HepG2 (cell line): ENCODE data around the gene PLEKHG2. TPM values are rescaled to one million over a fixed set of nuclear protein-coding genes. Genes with fewer than 3 reads are reported as not detected.

Experiments
- ATAC-seq: fragments of 200-7000 bp; cut with Tn5 transposase; 3 replicates; pipeline ENCODE4 v1.9.1; 2020; ENCODE audit warnings: mild to moderate bottlenecking, moderate library complexity
- BruUV-seq: library from RNA; stranded (reverse); fragments of 400-500 nt; replicated peaks from 2 replicates; lab custom pipeline; 2021; lab: Mats Ljungman, UMichigan
- CTCF ChIA-PET: fragments of 300-600 bp; formaldehyde crosslinking; extraction: SDS; loops from one replicate; lab custom pipeline; 2021; ENCODE audit warnings: low total read pairs, inconsistent platforms, low intra/inter-chr PET ratio; lab: Yijun Ruan, JAX
- POLR2A ChIA-PET: fragments of 350-600 bp; sonication (Branson Sonifier 250); formaldehyde crosslinking; loops from one replicate; lab custom pipeline; 2020; ENCODE audit warnings: antibody characterized with exemption, inconsistent platforms; lab: Yijun Ruan, JAX
- DNase-seq: peaks from one replicate; pipeline ENCODE4 v3.0.0-alpha.2; 2015; ENCODE audit warnings: low spot score
- FAIRE-seq: peaks from 3 replicates; lab custom pipeline; 2011; peaks lifted over from hg19 to GRCh38; lab: Jason Lieb, UNC
- H2AFZ ChIP-seq: one replicate; pipeline ENCODE4 v1.6.1; 2011; ENCODE audit warnings: low read length, inconsistent platforms
- H3K27ac ChIP-seq: fragments of 300-600 bp; 3 replicates; pipeline ENCODE4 v1.8.0; 2011; ENCODE audit warnings: mixed run types, mild to moderate bottlenecking, mixed read lengths, low read length, inconsistent platforms; ENCODE audit not compliant: insufficient read depth; ENCODE audit errors: extremely low read length
- H3K27me3 ChIP-seq, 2 experiments: fragments of 200-600 bp in 1 of 2; 2 replicates in 1 of 2; 3 replicates in 1 of 2; pipeline versions ENCODE4 v1.6.0 to v1.8.0; 2011; ENCODE audit warnings: low read length in 2 of 2, mild to moderate bottlenecking in 2 of 2, moderate library complexity in 2 of 2, inconsistent platforms in 1 of 2; ENCODE audit not compliant: insufficient read depth in 2 of 2, control insufficient read depth in 1 of 2
- H3K36me3 ChIP-seq, 2 experiments: fragments of 200-600 bp in 1 of 2; replicated peaks in 1 of 2; 2 replicates in 1 of 2; 3 replicates in 1 of 2; pipeline versions ENCODE4 v1.5.1 to v1.8.0; 2011; ENCODE audit warnings: low read length in 2 of 2, inconsistent platforms in 1 of 2; ENCODE audit not compliant: insufficient read depth in 2 of 2, control insufficient read depth in 1 of 2
- H3K4me1 ChIP-seq: 2 replicates; pipeline ENCODE4 v1.5.1; 2012; ENCODE audit warnings: low read length, inconsistent platforms; ENCODE audit not compliant: insufficient read depth
- H3K4me2 ChIP-seq: 2 replicates; pipeline ENCODE4 v1.6.0; 2011; ENCODE audit warnings: low read depth, low read length, inconsistent platforms
- H3K4me3 ChIP-seq, 3 experiments: fragments of 200-600 bp in 1 of 3; sonication (generic), shearing (Covaris generic) in 1 of 3; replicated peaks in 1 of 3; 2 replicates each; pipeline ENCODE4 v1.5.1; 2011 to 2016; ENCODE audit warnings: low read length in 3 of 3, inconsistent platforms in 2 of 3, low read depth in 2 of 3, mild to moderate bottlenecking in 2 of 3, control low read depth in 1 of 3, mixed read lengths in 1 of 3; ENCODE audit not compliant: insufficient read depth in 1 of 3
- H3K79me2 ChIP-seq: one replicate; pipeline ENCODE4 v1.6.1; 2011; ENCODE audit warnings: low read length, inconsistent platforms; ENCODE audit not compliant: insufficient read depth
- H3K9ac ChIP-seq: 2 replicates; pipeline ENCODE4 v1.6.0; 2011; ENCODE audit warnings: mild to moderate bottlenecking, low read depth, low read length, inconsistent platforms; ENCODE audit not compliant: insufficient read depth
- H3K9me3 ChIP-seq: 2 replicates; pipeline ENCODE4 v1.5.1; 2012; ENCODE audit warnings: mild to moderate bottlenecking, low read length
- H4K20me1 ChIP-seq: 2 replicates; pipeline ENCODE4 v1.6.0; 2011; ENCODE audit warnings: inconsistent platforms, mild to moderate bottlenecking, low read length, moderate library complexity; ENCODE audit not compliant: insufficient read depth
- CEBPB ChIP-seq: IDR thresholded peaks from 2 replicates; pipeline ENCODE4 v1.6.1; 2011; ENCODE audit warnings: low read depth, low read length, improper control_type of control experiment, borderline replicate concordance
- HNF4G ChIP-seq, 2 experiments: sonication (generic) in 1 of 2; formaldehyde crosslinking in 1 of 2; IDR thresholded peaks; 2 replicates each; pipeline versions ENCODE4 v1.4.0 to v1.6.1; 2011 to 2020; ENCODE audit warnings: borderline replicate concordance in 2 of 2, low read depth in 2 of 2, mild to moderate bottlenecking in 2 of 2, low read length in 1 of 2, missing genetic modification reagents in 1 of 2, moderate library complexity in 1 of 2
- JUNB ChIP-seq: sonication (generic); formaldehyde crosslinking; IDR thresholded peaks from 2 replicates; pipeline ENCODE4 v1.8.0; 2022; ENCODE audit warnings: missing genetic modification reagents, mild to moderate bottlenecking, borderline replicate concordance
- MAX ChIP-seq: IDR thresholded peaks from 2 replicates; pipeline ENCODE4 v1.6.1; 2012; ENCODE audit warnings: inconsistent platforms
- MBD4 ChIP-seq: IDR thresholded peaks from 2 replicates; pipeline ENCODE4 v1.6.1; 2012; ENCODE audit warnings: low read length, inconsistent platforms, borderline replicate concordance
- MED1 ChIP-seq: sonication (generic); formaldehyde crosslinking; IDR thresholded peaks from 2 replicates; pipeline ENCODE4 v1.4.0; 2020; ENCODE audit warnings: missing genetic modification reagents
- NCOA1 ChIP-seq: sonication (generic); formaldehyde crosslinking; IDR thresholded peaks from 2 replicates; pipeline ENCODE4 v1.9.0; 2021; ENCODE audit warnings: missing genetic modification reagents
- RBM39 ChIP-seq: fragments of 200-400 bp; formaldehyde crosslinking; IDR thresholded peaks from one replicate; pipeline ENCODE4 v1.6.1; 2018; ENCODE audit warnings: antibody characterized with exemption, mild to moderate bottlenecking, low read depth, low read length; ENCODE audit not compliant: poor library complexity, severe bottlenecking
- SAFB2 ChIP-seq: sonication (generic); formaldehyde crosslinking; IDR thresholded peaks from 2 replicates; pipeline ENCODE4 v1.5.1; 2020; ENCODE audit warnings: missing genetic modification reagents, low read depth, mild to moderate bottlenecking, borderline replicate concordance
- SMAD3 ChIP-seq: sonication (generic); formaldehyde crosslinking; IDR thresholded peaks from 2 replicates; pipeline ENCODE4 v1.4.0; 2020; ENCODE audit warnings: missing genetic modification reagents
- SP1 ChIP-seq, 2 experiments: fragments of 450-650 bp in 1 of 2; sonication (generic) in 1 of 2; formaldehyde crosslinking in 1 of 2; IDR thresholded peaks; 2 replicates each; pipeline versions ENCODE4 v1.4.0 to v1.6.1; 2016 to 2020; ENCODE audit warnings: missing genetic modification reagents in 1 of 2
- TBP ChIP-seq: sonication (generic); formaldehyde crosslinking; IDR thresholded peaks from 2 replicates; pipeline ENCODE4 v1.5.0; 2020; ENCODE audit warnings: missing genetic modification reagents
- TEAD2 ChIP-seq: sonication (generic); formaldehyde crosslinking; IDR thresholded peaks from 2 replicates; pipeline ENCODE4 v1.9.0; 2021; ENCODE audit warnings: missing genetic modification reagents
- ZNF142 ChIP-seq: sonication (generic); formaldehyde crosslinking; IDR thresholded peaks from 2 replicates; pipeline ENCODE4 v1.4.0; 2020; ENCODE audit warnings: missing genetic modification reagents
- ZNF20 ChIP-seq: sonication (generic); formaldehyde crosslinking; IDR thresholded peaks from 2 replicates; pipeline ENCODE4 v1.4.0; 2020; ENCODE audit warnings: mild to moderate bottlenecking, moderate library complexity, missing genetic modification reagents
- ZNF335 ChIP-seq: sonication (generic); formaldehyde crosslinking; IDR thresholded peaks from 2 replicates; pipeline ENCODE4 v1.4.0; 2020; ENCODE audit warnings: missing genetic modification reagents
- ZNF530 ChIP-seq: sonication (generic); formaldehyde crosslinking; IDR thresholded peaks from 2 replicates; pipeline ENCODE4 v1.5.0; 2020; ENCODE audit warnings: low read depth, mild to moderate bottlenecking, missing genetic modification reagents
- WGBS: methylation state at CpG from one replicate; pipeline ENCODE4 v1.1.6; 2017; ENCODE audit warnings: low lambda C conversion rate; 5-methylcytosine and 5-hydroxymethylcytosine counted together
- in situ Hi-C: cut with HindIII; loops from 2 replicates; pipeline ENCODE4 v1.10.0; 2017; ENCODE audit warnings: low pct_unique_long_range_greater_than_20kb; ENCODE audit not compliant: extremely low pct_ligation_motif_present
- intact Hi-C: fragments of 100-400 bp; cut with micrococcal nuclease; formaldehyde crosslinking; loops from one replicate; pipeline ENCODE4 v1.10.0; 2022; ENCODE audit not compliant: unreplicated experiment
- polyA plus RNA-seq, 8 experiments: library from polyadenylated mRNA; depleted of rRNA in 3 of 8; stranded (reverse) in 7 of 8; unstranded in 1 of 8; fragments of >200 nt; fragmentation: Illumina TruSeq in 4 of 8; extraction: Trizol in 4 of 8; gene quantifications; 2 replicates each; pipeline versions ENCODE4 v1.2.1 to v1.2.3, GENCODE V29; 2011 to 2016; ENCODE audit warnings: low read depth in 4 of 8, missing spikeins in 1 of 8, mixed read lengths in 1 of 8; ENCODE audit not compliant: insufficient read depth in 1 of 8
- total RNA-seq, 5 experiments: library from RNA; depleted of rRNA; stranded (reverse); fragments of >200 nt; fragmentation: Illumina TruSeq; extraction: Trizol; gene quantifications; 2 replicates each; pipeline ENCODE4 v1.2.3, GENCODE V29; 2016; ENCODE audit warnings: low read depth in 1 of 5

Gene PLEKHG2
- total and polyA plus RNA-seq, 2 of the 13 experiments (the other 11 are each of a cell fraction or from before 2014, with no cell fraction given), result 3.6 to 6.8 TPM

- intact Hi-C loops (loop anchor here (5.0 to 10.0 kb wide), 3 partner anchors 67 to 287 kb away; partner anchors contain the start of genes EID2B and SAMD4B), in situ Hi-C loops (no loop called here)
- Histone ChIP-seq H3K9ac (peak overlapping the region; percentile 92), H3K9me3 (no peaks in the 10 kb centered on the region), H3K27me3 (no peaks in the 10 kb centered on the region; a peak in 1 of 5 replicates), H3K27ac (peak overlapping the region; percentile 81), H3K36me3 (peaks cover 0 to 3% of the 10 kb centered on the region in 2 experiments; a peak in 1 of 5 replicates), H3K4me2 (peak overlapping the region; percentile 96), H3K4me3 (peak overlapping the region; percentile 97 to 98 (median 97)), H3K4me1 (peaks cover 47% of the 10 kb centered on the region), H4K20me1 (peaks cover 20% of the 10 kb centered on the region; the same call in 1 of the 2 replicates), H3K79me2 (peaks cover 39% of the 10 kb centered on the region), H2AFZ (no peak overlapping the region)
- ChIA-PET CTCF (interaction anchor here (5.1 kb wide), 1 partner anchor 12 kb away, joined by 127 read pairs; no protein-coding TSS in a partner anchor), POLR2A (interaction anchor here (2.2 to 5.8 kb wide), 3 partner anchors 12 to 27 kb away, joined by 15 to 117 read pairs (median 43); partner anchors contain the start of genes MED29, PAF1 and RPS16)
- no peak for ATAC-seq
- no peak for FAIRE-seq
- DNase-seq, result peak; percentile 61
- 8% methylated on average over 10 of the region's 52 CpGs for WGBS
- BruUV-seq, result no TSS peak
- TF ChIP-seq TBP (no peak), SP1 (IDR thresholded peaks at IDR 0.05) (no peak), SP1 (CRISPR knock-in tag; IDR thresholded peaks at IDR 0.05) (no peak), ZNF530 (CRISPR knock-in tag) (no peak), NCOA1 (CRISPR knock-in tag) (no peak), SMAD3 (no peak), ZNF335 (CRISPR knock-in tag) (no peak), ZNF142 (CRISPR knock-in tag) (no peak), JUNB (CRISPR knock-in tag) (no peak), MBD4 (no peak), MAX (0 out of 2 replicates have a peak, but pooled peaks have one; percentile 19), SAFB2 (CRISPR knock-in tag) (no peak), HNF4G (IDR thresholded peaks at IDR 0.05; ENCODE audit: borderline replicate concordance, low read depth, low read length) (no peak), HNF4G (CRISPR knock-in tag; IDR thresholded peaks at IDR 0.05; ENCODE audit: borderline replicate concordance, low read depth) (no peak), TEAD2 (no peak), RBM39 (no peak), MED1 (CRISPR knock-in tag) (peak; percentile 59), CEBPB (no peak), ZNF20 (CRISPR knock-in tag) (no peak)
These were observed 3.1 kb upstream of the PLEKHG2 start for GRCh38 chr19:39409208-39410016.
